A549 (cell line): ENCODE data around the gene CLECL1. TPM values are rescaled to one million over a fixed set of nuclear protein-coding genes. Genes with fewer than 3 reads are reported as not detected.
"Not testable (repeated sequence)": the region's sequence is repeated elsewhere in the genome, so short reads cannot be mapped to it uniquely, and the experiment has no call there.

Source experiments
- ATAC-seq, 2 experiments: fragments of 200-7000 bp in 1 of 2; fragments of >200 bp in 1 of 2; cut with Nextera tagmentation in 1 of 2; cut with Tn5 transposase in 1 of 2; 3 replicates each; pipeline versions ENCODE4 v1.8.0 to v1.9.1; 2018 to 2020; ENCODE audit warnings: mild to moderate bottlenecking in 1 of 2, moderate library complexity in 1 of 2
- CTCF ChIA-PET: fragments of 300-600 bp; sonication (Branson Sonifier 250); formaldehyde crosslinking; extraction: SDS; loops from one replicate; lab custom pipeline; 2021; ENCODE audit warnings: antibody characterized with exemption, inconsistent platforms; lab: Yijun Ruan, JAX
- POLR2A ChIA-PET: fragments of 350-600 bp; formaldehyde crosslinking; extraction: SDS; loops from one replicate; lab custom pipeline; 2021; ENCODE audit warnings: antibody characterized with exemption, inconsistent platforms; lab: Yijun Ruan, JAX
- DNase-seq, 2 experiments: peaks; one replicate each; pipeline versions ENCODE4 v3.0.0 to v3.0.0-alpha.2; 2011 to 2016; ENCODE audit warnings: low read depth in 1 of 2, low spot score in 1 of 2
- FAIRE-seq: peaks from 2 replicates; lab custom pipeline; 2011; peaks lifted over from hg19 to GRCh38; lab: Jason Lieb, UNC
- H3K27ac ChIP-seq, 2 experiments: fragments of >200 bp; sonication (Bioruptor Twin); formaldehyde crosslinking; 3 replicates each; pipeline ENCODE4 v1.5.1; 2016 to 2017
- H3K4me1 ChIP-seq: fragments of >200 bp; sonication (Bioruptor Twin); formaldehyde crosslinking; 3 replicates; pipeline ENCODE4 v1.6.1; 2016
- H3K4me2 ChIP-seq: fragments of >200 bp; sonication (Bioruptor Twin); formaldehyde crosslinking; 3 replicates; pipeline ENCODE4 v1.6.1; 2016
- H3K4me3 ChIP-seq: fragments of >200 bp; sonication (Bioruptor Twin); formaldehyde crosslinking; 3 replicates; pipeline ENCODE4 v1.5.1; 2016
- H3K9me3 ChIP-seq: fragments of >200 bp; sonication (Bioruptor Twin); formaldehyde crosslinking; 3 replicates; pipeline ENCODE4 v1.6.1; 2016
- CBX2 ChIP-seq: fragments of 200-600 bp; sonication (generic); IDR thresholded peaks from 2 replicates; pipeline ENCODE4 v1.6.1; 2016; ENCODE audit warnings: low read depth, mild to moderate bottlenecking, borderline replicate concordance
- CHD4 ChIP-seq: fragments of 200-600 bp; sonication (generic); IDR thresholded peaks from 2 replicates; pipeline ENCODE4 v1.6.1; 2016; ENCODE audit warnings: antibody characterized with exemption, mild to moderate bottlenecking, borderline replicate concordance
- FOSL2 ChIP-seq, 2 experiments: fragments of 450-650 bp in 1 of 2; fragments of >200 bp in 1 of 2; sonication (Bioruptor Twin) in 1 of 2; formaldehyde crosslinking; IDR thresholded peaks; 2 replicates each; pipeline versions ENCODE4 v1.5.0 to v1.6.1; 2016 to 2020; ENCODE audit warnings: mild to moderate bottlenecking in 1 of 2, moderate library complexity in 1 of 2
- GATA3 ChIP-seq: IDR thresholded peaks from 2 replicates; pipeline ENCODE4 v1.6.1; 2012; ENCODE audit warnings: borderline replicate concordance
- HOXA7 ChIP-seq: fragments of 250-450 bp; sonication (Bioruptor Pico); IDR thresholded peaks from 2 replicates; pipeline ENCODE4 v1.5.0; 2020; ENCODE audit warnings: mild to moderate bottlenecking, moderate library complexity
- JUN ChIP-seq, 2 experiments: fragments of >200 bp; sonication (Bioruptor Twin); formaldehyde crosslinking; IDR thresholded peaks; 2 replicates in 1 of 2; 3 replicates in 1 of 2; pipeline ENCODE4 v1.6.1; 2016 to 2017
- KDM1A ChIP-seq: fragments of 200-600 bp; sonication (generic); IDR thresholded peaks from 2 replicates; pipeline ENCODE4 v1.6.1; 2016; ENCODE audit warnings: low read depth, mild to moderate bottlenecking
- MAFK ChIP-seq: fragments of 450-650 bp; IDR thresholded peaks from 2 replicates; pipeline ENCODE4 v1.6.1; 2014; ENCODE audit not compliant: partially characterized antibody
- NFE2L2 ChIP-seq: fragments of 150-350 bp; conservative IDR thresholded peaks from 2 replicates; pipeline ENCODE4 v1.6.1; 2014; ENCODE audit warnings: low read length
- NPAS2 ChIP-seq: fragments of 250-450 bp; sonication (Bioruptor Pico); IDR thresholded peaks from 2 replicates; pipeline ENCODE4 v1.8.0; 2022; ENCODE audit warnings: mild to moderate bottlenecking, moderate library complexity, borderline replicate concordance
- PHF8 ChIP-seq: fragments of 200-600 bp; sonication (generic); IDR thresholded peaks from 2 replicates; pipeline ENCODE4 v1.6.1; 2016; ENCODE audit warnings: low read depth, mild to moderate bottlenecking, antibody characterized with exemption, moderate library complexity, borderline replicate concordance
- RARB ChIP-seq: fragments of 250-450 bp; sonication (Bioruptor Pico); IDR thresholded peaks from 2 replicates; pipeline ENCODE4 v1.8.0; 2021; ENCODE audit warnings: mild to moderate bottlenecking, moderate library complexity
- ZFP36 ChIP-seq: fragments of 450-650 bp; IDR thresholded peaks from 2 replicates; pipeline ENCODE4 v1.6.1; 2014; ENCODE audit warnings: borderline replicate concordance; ENCODE audit not compliant: partially characterized antibody
- ZNF302 ChIP-seq: fragments of 250-450 bp; sonication (Bioruptor Pico); IDR thresholded peaks from 2 replicates; pipeline ENCODE4 v1.9.0; 2021; ENCODE audit warnings: inconsistent platforms, mild to moderate bottlenecking, moderate library complexity
- WGBS: methylation state at CpG from one replicate; pipeline ENCODE4 v1.1.6; 2017; ENCODE audit errors: missing lambda C conversion rate; 5-methylcytosine and 5-hydroxymethylcytosine counted together
- polyA plus RNA-seq, 4 experiments: library from polyadenylated mRNA; depleted of rRNA in 3 of 4; stranded (reverse); fragments of >200 nt; fragmentation: RNase III in 1 of 4; extraction: RNeasy Plus Mini Kit Qiagen cat#74134 plus additional on column Dnase treatment in 1 of 4; gene quantifications; 2 replicates in 3 of 4; 3 replicates in 1 of 4; pipeline ENCODE4 v1.2.3, GENCODE V29; 2011 to 2017
- TF ChIP-seq, protein P1 (sequence below): fragments of >200 bp; sonication (Bioruptor Twin); formaldehyde crosslinking; IDR thresholded peaks from 3 replicates; pipeline ENCODE4 v1.6.1; 2016
- TF ChIP-seq, protein P2 (sequence below): fragments of 150-350 bp; IDR thresholded peaks from 2 replicates; pipeline ENCODE4 v1.6.1; 2014; ENCODE audit warnings: low read depth, mild to moderate bottlenecking, low read length
- TF ChIP-seq, protein P3 (sequence below): IDR thresholded peaks from 2 replicates; pipeline ENCODE4 v1.6.1; 2012
- TF ChIP-seq, protein P4 (sequence below): fragments of 250-450 bp; sonication (Bioruptor Pico); IDR thresholded peaks from 2 replicates; pipeline ENCODE4 v1.5.0; 2020; ENCODE audit warnings: low read depth, mild to moderate bottlenecking, moderate library complexity
- TF ChIP-seq, protein P5 (sequence below): fragments of >200 bp; sonication (Bioruptor Twin); formaldehyde crosslinking; IDR thresholded peaks from 2 replicates; pipeline ENCODE4 v1.6.1; 2016

The CLECL1 gene
- polyA plus RNA-seq, 2 of the 4 experiments (the other 2 are of a cell fraction), result not detected

DNA sequence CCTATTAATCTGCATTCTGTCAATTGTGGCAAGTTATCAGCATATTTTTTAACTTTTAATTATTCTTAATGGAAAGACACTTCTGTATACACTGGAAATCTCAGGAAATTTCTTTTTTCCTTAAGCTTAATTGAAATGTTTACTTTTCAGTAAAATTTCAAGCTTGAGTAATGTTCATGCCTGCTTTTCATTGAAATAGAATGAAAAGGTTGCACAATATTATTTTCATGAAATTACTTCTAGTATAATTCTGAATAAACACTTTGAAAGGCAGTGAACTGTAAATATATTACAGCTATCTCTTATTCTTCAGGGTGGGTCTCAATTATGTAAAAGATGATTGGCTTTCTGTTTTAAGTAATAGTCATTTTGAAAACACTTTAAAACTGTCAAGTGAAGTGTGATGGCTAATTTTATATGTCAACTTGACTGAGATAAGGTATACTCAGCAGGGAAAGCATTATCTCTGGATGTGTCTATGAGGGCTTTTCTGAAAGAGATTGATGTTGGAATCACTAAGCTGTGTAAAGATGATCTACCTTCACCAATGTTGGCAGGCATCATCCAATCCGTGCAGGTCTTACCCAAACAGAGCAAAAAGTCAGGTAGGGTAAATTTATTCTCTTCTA is 33.5 kb downstream of the CLECL1 start (continued):
- TF ChIP-seq, protein P1, sequence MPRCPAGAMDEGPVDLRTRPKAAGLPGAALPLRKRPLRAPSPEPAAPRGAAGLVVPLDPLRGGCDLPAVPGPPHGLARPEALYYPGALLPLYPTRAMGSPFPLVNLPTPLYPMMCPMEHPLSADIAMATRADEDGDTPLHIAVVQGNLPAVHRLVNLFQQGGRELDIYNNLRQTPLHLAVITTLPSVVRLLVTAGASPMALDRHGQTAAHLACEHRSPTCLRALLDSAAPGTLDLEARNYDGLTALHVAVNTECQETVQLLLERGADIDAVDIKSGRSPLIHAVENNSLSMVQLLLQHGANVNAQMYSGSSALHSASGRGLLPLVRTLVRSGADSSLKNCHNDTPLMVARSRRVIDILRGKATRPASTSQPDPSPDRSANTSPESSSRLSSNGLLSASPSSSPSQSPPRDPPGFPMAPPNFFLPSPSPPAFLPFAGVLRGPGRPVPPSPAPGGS, result no peak
- TF ChIP-seq JUN (IDR thresholded peaks at IDR 0.05), result no peak
- TF ChIP-seq NFE2L2, result no peak

DNA sequence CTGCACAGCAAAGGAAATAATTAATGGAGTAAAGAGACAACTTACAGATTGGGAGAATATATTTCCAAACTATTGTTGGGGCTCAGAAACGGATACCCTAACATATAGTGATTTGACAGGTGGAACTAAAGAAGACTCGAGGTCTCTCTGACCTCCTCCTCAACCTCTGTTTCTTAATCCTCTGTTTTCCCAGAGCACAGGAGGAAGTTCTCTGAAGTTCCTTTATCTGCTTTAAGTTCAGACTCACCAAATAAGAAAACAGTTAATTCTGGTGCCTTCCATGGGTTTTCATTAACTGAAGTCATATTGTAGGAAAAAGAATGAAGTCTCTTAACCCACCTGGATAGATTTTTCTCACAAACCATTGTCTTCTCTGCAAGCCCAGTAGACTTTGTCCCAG is 34.2 kb downstream of the CLECL1 start:
- ChIA-PET CTCF (interaction anchor here (3.1 kb wide), 1 partner anchor 9 kb away, joined by 20 read pairs; no protein-coding TSS in a partner anchor), POLR2A (no interaction called here)
- H3K27ac ChIP-seq, result no peak overlapping the region
- no peak overlapping the region for H3K4me2 ChIP-seq
- DNase-seq (no peak), ATAC-seq (no peak), FAIRE-seq (no peak)
- no peaks in the 10 kb centered on the region for H3K4me1 ChIP-seq
- peaks cover 9% of the 10 kb centered on the region; the same call in 1 of the 3 replicates for H3K9me3 ChIP-seq
- TF ChIP-seq, protein P2, sequence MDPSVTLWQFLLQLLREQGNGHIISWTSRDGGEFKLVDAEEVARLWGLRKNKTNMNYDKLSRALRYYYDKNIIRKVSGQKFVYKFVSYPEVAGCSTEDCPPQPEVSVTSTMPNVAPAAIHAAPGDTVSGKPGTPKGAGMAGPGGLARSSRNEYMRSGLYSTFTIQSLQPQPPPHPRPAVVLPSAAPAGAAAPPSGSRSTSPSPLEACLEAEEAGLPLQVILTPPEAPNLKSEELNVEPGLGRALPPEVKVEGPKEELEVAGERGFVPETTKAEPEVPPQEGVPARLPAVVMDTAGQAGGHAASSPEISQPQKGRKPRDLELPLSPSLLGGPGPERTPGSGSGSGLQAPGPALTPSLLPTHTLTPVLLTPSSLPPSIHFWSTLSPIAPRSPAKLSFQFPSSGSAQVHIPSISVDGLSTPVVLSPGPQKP, result no peak
- TF ChIP-seq, protein P3, sequence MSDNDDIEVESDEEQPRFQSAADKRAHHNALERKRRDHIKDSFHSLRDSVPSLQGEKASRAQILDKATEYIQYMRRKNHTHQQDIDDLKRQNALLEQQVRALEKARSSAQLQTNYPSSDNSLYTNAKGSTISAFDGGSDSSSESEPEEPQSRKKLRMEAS, result no peak
- TF ChIP-seq ZNF302 (CRISPR knock-in tag) (no peak), FOSL2 (IDR thresholded peaks at IDR 0.05) (no peak), FOSL2 (CRISPR knock-in tag; IDR thresholded peaks at IDR 0.05) (no peak), CBX2 (no peak), JUN (IDR thresholded peaks at IDR 0.05) (no peak), RARB (CRISPR knock-in tag) (no peak), NPAS2 (CRISPR knock-in tag) (no peak), MAFK (no peak), KDM1A (no peak), CHD4 (no peak), PHF8 (no peak), GATA3 (no peak), HOXA7 (CRISPR knock-in tag) (no peak)
- TF ChIP-seq, protein P1, result no peak
- TF ChIP-seq, protein P4, sequence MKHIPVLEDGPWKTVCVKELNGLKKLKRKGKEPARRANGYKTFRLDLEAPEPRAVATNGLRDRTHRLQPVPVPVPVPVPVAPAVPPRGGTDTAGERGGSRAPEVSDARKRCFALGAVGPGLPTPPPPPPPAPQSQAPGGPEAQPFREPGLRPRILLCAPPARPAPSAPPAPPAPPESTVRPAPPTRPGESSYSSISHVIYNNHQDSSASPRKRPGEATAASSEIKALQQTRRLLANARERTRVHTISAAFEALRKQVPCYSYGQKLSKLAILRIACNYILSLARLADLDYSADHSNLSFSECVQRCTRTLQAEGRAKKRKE (CRISPR knock-in tag), result no peak
- TF ChIP-seq, protein P5, sequence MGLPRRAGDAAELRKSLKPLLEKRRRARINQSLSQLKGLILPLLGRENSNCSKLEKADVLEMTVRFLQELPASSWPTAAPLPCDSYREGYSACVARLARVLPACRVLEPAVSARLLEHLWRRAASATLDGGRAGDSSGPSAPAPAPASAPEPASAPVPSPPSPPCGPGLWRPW, result no peak
- 7% methylated on average over 2 of the region's 2 CpGs for WGBS
- H3K4me3 ChIP-seq, result no peak overlapping the region

DNA sequence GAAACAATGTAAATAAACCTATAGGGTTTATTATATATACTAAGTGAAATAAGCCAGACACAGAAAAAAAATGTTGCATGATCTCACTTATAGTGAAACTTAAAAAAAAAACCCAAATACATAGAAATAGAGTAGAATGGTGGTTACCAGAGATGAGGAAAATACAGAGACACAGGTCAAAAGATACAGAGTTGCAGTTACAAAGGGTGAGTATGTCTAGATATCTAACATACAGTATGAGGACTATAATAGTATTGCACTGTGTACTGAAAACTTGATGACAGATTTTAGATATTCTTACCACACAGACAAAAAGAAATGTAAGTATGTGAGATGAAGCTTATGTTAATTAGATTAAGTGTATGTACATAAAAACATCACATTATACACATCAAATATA is 35.3 kb downstream of the CLECL1 start:
- Histone ChIP-seq H3K4me2 (no peak overlapping the region), H3K4me3 (no peak overlapping the region), H3K9me3 (peaks cover 9% of the 10 kb centered on the region; the same call in 1 of the 3 replicates), H3K4me1 (no peaks in the 10 kb centered on the region), H3K27ac (no peak overlapping the region)
- no peak for DNase-seq
- no peak for FAIRE-seq
- no peak for ATAC-seq
- CTCF ChIA-PET, result interaction anchor here (0.6 to 3.1 kb wide), 2 partner anchors 10 to 12 kb away, joined by 3 to 20 read pairs; no protein-coding TSS in a partner anchor
- no peak for TF ChIP-seq ZFP36
- TF ChIP-seq, protein P1, result no peak
- POLR2A ChIA-PET, result no interaction called here

DNA sequence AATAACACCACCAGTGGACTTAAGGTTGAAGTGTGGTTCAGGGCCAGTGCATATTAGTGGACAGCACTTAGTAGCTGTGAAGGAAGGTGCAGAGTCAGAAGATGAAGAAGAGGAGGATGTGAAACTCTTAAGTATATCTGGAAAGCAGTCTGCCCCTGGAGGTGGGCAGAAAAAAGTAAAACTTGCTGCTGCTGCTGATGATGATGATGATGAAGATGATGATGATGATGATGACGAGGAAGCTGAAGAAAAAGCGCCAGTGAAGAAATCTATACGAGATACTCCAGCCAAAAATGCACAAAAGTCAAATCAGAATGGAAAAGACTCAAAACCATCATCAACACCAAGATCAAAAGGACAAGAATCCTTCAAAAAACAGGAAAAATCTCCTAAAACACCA is 37.2 kb downstream of the CLECL1 start:
- H3K4me3 ChIP-seq, FAIRE-seq, H3K4me1 ChIP-seq, H3K4me2 ChIP-seq, POLR2A ChIA-PET, ATAC-seq, CTCF ChIA-PET, H3K27ac ChIP-seq, H3K9me3 ChIP-seq, DNase-seq: not testable (repeated sequence)
- 84% methylated on average over 3 of the region's 3 CpGs for WGBS

DNA sequence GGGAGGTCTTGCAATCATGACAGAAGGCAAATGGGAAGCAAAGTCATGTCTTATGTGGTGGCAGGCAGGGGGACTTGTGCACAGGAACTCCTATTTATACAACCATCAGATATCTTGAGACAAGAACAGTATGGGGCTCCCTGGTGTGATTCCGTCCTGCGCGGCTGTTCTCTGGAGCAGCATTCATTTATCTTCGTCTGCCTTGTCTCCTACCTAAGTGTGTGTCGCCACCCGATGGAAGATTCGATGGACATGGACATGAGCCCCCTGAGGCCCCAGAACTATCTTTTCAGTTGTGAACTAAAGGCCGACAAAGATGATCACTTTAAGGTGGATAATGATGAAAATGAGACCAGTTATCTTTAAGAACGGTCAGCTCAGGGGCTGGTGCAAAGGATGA is 37.7 kb downstream of the CLECL1 start:
- DNase-seq, H3K4me3 ChIP-seq, ATAC-seq, H3K27ac ChIP-seq, FAIRE-seq, H3K4me2 ChIP-seq, H3K9me3 ChIP-seq, POLR2A ChIA-PET, CTCF ChIA-PET, H3K4me1 ChIP-seq: not testable (repeated sequence)
- 91% methylated on average over 9 of the region's 9 CpGs for WGBS
